ENCODE data around the gene DR1.

DNA sequence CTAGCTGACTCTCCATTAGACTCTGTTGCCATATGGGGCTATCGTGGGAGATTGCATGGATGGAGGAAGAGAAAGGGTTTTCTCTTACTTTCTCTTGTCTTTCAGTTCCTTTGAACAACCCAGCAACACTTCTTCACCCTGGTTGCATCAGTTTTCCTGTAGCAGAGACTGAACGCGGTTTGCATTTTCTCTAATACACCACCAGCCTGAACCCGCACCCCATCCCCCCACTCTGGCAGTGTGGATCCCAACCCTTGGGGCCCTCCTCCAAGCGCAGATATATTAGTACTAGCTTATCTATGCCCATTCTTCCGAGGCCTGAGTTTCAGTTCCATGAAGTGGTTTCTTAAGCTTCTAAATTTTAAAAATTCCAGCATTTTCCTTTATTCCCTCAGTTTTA is 12.6 kb downstream of the DR1 start:
- TF ChIP-seq, protein P1, sequence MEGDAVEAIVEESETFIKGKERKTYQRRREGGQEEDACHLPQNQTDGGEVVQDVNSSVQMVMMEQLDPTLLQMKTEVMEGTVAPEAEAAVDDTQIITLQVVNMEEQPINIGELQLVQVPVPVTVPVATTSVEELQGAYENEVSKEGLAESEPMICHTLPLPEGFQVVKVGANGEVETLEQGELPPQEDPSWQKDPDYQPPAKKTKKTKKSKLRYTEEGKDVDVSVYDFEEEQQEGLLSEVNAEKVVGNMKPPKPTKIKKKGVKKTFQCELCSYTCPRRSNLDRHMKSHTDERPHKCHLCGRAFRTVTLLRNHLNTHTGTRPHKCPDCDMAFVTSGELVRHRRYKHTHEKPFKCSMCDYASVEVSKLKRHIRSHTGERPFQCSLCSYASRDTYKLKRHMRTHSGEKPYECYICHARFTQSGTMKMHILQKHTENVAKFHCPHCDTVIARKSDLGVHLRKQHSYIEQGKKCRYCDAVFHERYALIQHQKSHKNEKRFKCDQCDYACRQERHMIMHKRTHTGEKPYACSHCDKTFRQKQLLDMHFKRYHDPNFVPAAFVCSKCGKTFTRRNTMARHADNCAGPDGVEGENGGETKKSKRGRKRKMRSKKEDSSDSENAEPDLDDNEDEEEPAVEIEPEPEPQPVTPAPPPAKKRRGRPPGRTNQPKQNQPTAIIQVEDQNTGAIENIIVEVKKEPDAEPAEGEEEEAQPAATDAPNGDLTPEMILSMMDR (IDR thresholded peaks at IDR 0.05) = no peak
- TF ChIP-seq POLR2A (IDR thresholded peaks at IDR 0.05) = no peak
